GM12878 (cell line): ENCODE data around the gene TTLL1.

Experiments used
- POLR2A ChIP-seq: IDR thresholded peaks from 2 replicates; pipeline ENCODE4 v1.6.1; 2011; ENCODE audit warnings: low read depth, mild to moderate bottlenecking, low read length
- SMAD1 ChIP-seq: fragments of 450-650 bp; IDR thresholded peaks from 2 replicates; pipeline ENCODE4 v1.6.1; 2018; ENCODE audit warnings: mild to moderate bottlenecking, low read depth; ENCODE audit not compliant: partially characterized antibody
- TAF1 ChIP-seq: IDR thresholded peaks from 2 replicates; pipeline ENCODE4 v1.6.1; 2011; ENCODE audit warnings: mild to moderate bottlenecking, low read depth, low read length, borderline replicate concordance
- TF ChIP-seq, protein P1 (sequence below): IDR thresholded peaks from 2 replicates; pipeline ENCODE4 v1.6.1; 2011; ENCODE audit warnings: low read depth, low read length, improper control_type of control experiment, borderline replicate concordance

DNA sequence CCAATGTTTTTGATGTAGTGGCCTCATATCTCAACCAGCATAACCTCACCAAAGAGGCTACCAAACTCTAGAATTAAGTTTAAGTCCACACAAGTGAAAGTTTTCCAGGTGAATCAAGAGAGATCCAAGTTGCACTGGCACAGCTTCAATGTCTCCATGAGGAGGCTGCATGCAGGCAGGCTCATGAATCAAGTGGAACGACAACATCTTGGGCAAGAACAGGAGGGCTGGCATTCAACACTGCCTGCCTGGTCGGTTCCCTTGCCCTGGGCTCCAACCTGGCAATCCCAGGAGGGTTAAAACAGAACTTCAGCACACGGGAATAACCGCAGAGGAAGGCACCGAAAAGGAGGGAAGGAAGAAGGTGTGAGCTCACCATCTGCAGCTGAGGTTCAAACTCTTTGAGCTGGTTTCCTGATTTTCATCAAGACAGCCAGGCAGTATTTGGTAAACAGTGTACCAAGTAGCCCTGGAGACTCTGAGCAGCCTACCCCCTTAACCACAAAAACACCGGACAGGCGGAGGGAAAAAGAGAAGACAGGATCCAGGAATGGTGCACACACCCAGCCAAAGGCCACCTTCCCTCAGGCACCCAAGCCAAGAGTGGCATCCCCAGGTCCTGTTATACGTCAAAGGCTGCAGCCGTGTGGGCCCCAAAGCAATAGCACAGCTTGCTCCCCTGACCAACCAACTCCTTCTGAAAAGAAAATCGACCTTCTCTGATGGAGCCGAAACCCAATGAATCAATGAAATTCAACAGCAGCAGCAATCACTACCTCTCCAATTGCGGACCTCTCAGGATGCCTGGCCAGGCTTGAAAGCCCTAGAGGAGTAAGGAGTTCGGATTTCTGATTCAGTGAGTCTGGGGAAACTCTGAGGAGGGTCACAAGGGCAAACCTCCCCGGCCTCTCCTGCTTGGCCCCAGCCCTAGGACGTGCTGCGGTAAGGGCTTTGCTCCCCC is 75.6 kb downstream of the TTLL1 start:
- TF ChIP-seq, protein P1, sequence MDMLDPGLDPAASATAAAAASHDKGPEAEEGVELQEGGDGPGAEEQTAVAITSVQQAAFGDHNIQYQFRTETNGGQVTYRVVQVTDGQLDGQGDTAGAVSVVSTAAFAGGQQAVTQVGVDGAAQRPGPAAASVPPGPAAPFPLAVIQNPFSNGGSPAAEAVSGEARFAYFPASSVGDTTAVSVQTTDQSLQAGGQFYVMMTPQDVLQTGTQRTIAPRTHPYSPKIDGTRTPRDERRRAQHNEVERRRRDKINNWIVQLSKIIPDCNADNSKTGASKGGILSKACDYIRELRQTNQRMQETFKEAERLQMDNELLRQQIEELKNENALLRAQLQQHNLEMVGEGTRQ = no peak
- TF ChIP-seq POLR2A = no peak
- no peak for TF ChIP-seq TAF1
- TF ChIP-seq SMAD1 = no peak
